ENCODE data around the gene UBL7.

DNA sequence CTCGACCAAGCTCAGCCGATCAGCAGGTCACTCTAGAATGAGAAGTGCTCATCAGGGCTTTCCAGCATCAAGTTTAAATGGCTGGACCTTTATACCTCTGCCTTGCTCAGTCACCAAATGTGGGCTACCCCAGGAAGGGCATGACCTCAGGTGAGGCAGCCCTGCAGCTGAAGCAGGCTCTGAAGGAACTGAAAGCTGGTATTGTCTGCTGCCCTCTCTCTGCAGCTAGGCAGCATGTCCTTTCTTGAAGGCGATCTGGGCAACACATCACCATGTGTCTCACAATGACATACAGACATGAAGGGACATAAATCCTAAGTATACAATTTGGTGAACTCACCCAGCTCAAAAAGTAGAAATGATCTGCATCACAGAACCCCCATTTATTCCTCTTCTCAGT lies 41.3 kb upstream of the UBL7 start:
- TF ChIP-seq, protein P1, sequence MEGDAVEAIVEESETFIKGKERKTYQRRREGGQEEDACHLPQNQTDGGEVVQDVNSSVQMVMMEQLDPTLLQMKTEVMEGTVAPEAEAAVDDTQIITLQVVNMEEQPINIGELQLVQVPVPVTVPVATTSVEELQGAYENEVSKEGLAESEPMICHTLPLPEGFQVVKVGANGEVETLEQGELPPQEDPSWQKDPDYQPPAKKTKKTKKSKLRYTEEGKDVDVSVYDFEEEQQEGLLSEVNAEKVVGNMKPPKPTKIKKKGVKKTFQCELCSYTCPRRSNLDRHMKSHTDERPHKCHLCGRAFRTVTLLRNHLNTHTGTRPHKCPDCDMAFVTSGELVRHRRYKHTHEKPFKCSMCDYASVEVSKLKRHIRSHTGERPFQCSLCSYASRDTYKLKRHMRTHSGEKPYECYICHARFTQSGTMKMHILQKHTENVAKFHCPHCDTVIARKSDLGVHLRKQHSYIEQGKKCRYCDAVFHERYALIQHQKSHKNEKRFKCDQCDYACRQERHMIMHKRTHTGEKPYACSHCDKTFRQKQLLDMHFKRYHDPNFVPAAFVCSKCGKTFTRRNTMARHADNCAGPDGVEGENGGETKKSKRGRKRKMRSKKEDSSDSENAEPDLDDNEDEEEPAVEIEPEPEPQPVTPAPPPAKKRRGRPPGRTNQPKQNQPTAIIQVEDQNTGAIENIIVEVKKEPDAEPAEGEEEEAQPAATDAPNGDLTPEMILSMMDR (IDR thresholded peaks at IDR 0.05), result no peak
- TF ChIP-seq POLR2A (IDR thresholded peaks at IDR 0.05), result no peak
